Measurements from ENCODE around the gene KRTAP10-12. TPM values are rescaled to one million over a fixed set of nuclear protein-coding genes. Genes with fewer than 3 reads are reported as not detected.

KRTAP10-12 gene
- total RNA-seq, 2 experiments from 2014 or later: not detected

GRCh38 chr21:44695184-44695583 is 1.8 kb upstream of the KRTAP10-12 start:
- Mint-ChIP-seq H3K27ac (no peak overlapping the region), H3K4me3 (no peak overlapping the region), H3K9me3 (peaks cover 11% of the 10 kb centered on the region), H3K27me3 (peaks cover 26% of the 10 kb centered on the region), H3K36me3 (ENCODE audit: low read depth) (no peaks in the 10 kb centered on the region), H3K4me1 (ENCODE audit: low read depth) (peaks cover 18% of the 10 kb centered on the region)
- DNase-seq: no peak
- ATAC-seq: no peak
- ChIA-PET CTCF (no interaction called here), POLR2A (no interaction called here)
- intact Hi-C loops (cut with micrococcal nuclease): no loop called here
- TF ChIP-seq CTCF (IDR thresholded peaks at IDR 0.05): no peak

DNA sequence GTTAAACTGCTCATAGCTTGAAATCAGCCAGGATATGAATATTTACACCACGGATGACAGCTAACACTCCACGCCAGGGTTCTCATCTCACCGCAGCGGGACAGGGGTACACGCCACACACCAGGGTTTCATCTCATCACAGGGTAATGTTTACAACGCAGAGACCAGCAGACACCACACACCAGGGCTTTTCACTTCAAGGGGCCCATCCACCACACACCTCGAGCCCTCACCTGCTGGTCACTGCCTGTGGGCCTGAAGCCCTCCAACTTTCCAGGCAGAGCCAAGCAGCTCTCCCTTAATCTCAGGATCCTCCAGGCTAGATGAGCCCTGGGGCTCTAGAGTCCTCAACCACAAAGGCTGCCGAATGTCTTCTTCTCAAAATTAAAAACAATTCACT is 1.3 kb upstream of the KRTAP10-12 start:
- H3K9me3 Mint-ChIP-seq: peaks cover 11% of the 10 kb centered on the region
- H3K4me1 Mint-ChIP-seq (ENCODE audit: low read depth): peaks cover 18% of the 10 kb centered on the region
- POLR2A ChIA-PET: no interaction called here
- ATAC-seq (no peak), DNase-seq (no peak)
- H3K4me3 Mint-ChIP-seq: no peak overlapping the region
- H3K27me3 Mint-ChIP-seq: peaks cover 27% of the 10 kb centered on the region
- no peaks in the 10 kb centered on the region for H3K36me3 Mint-ChIP-seq (ENCODE audit: low read depth)
- intact Hi-C loops (cut with micrococcal nuclease): no loop called here
- no peak for TF ChIP-seq CTCF (IDR thresholded peaks at IDR 0.05)
- CTCF ChIA-PET: no interaction called here
- no peak overlapping the region for H3K27ac Mint-ChIP-seq

GRCh38 chr21:44696572-44696971 is 400 bp upstream of the KRTAP10-12 start:
- POLR2A ChIA-PET: no interaction called here
- CTCF ChIA-PET: interaction anchor here (1.0 to 1.4 kb wide), 2 partner anchors 12 to 97 kb away, joined by 3 to 4 read pairs; no protein-coding TSS in a partner anchor
- ATAC-seq (no peak), DNase-seq (no peak)
- Mint-ChIP-seq H3K27me3 (peaks cover 32% of the 10 kb centered on the region), H3K36me3 (ENCODE audit: low read depth) (no peaks in the 10 kb centered on the region), H3K9me3 (peaks cover 11% of the 10 kb centered on the region), H3K4me3 (no peak overlapping the region), H3K27ac (no peak overlapping the region), H3K4me1 (ENCODE audit: low read depth) (peaks cover 12% of the 10 kb centered on the region)
- intact Hi-C loops (cut with micrococcal nuclease): no loop called here
- TF ChIP-seq CTCF (IDR thresholded peaks at IDR 0.05): no peak

GRCh38 chr21:44697811-44698734 is 1.1 kb downstream of the KRTAP10-12 start:
- no peaks in the 10 kb centered on the region for H3K36me3 Mint-ChIP-seq (ENCODE audit: low read depth)
- ChIA-PET POLR2A (no interaction called here), CTCF (no interaction called here)
- TF ChIP-seq CTCF (IDR thresholded peaks at IDR 0.05): no peak
- intact Hi-C loops (cut with micrococcal nuclease): no loop called here
- peaks cover 4% of the 10 kb centered on the region for H3K9me3 Mint-ChIP-seq
- H3K27ac Mint-ChIP-seq: no peak overlapping the region
- no peak overlapping the region for H3K4me3 Mint-ChIP-seq
- H3K27me3 Mint-ChIP-seq: peaks cover 45% of the 10 kb centered on the region
- ATAC-seq (no peak), DNase-seq (no peak)
- peaks cover 7% of the 10 kb centered on the region for H3K4me1 Mint-ChIP-seq (ENCODE audit: low read depth)

- ChIA-PET CTCF (interaction anchor here (1.0 kb wide), 1 partner anchor 189 kb away, joined by 3 read pairs; no protein-coding TSS in a partner anchor), POLR2A (no interaction called here)
- intact Hi-C loops (cut with micrococcal nuclease): no loop called here
- no peaks in the 10 kb centered on the region for H3K9me3 Mint-ChIP-seq
- DNase-seq: no peak
- TF ChIP-seq CTCF (IDR thresholded peaks at IDR 0.05): no peak
- no peak overlapping the region for H3K27ac Mint-ChIP-seq
- H3K27me3 Mint-ChIP-seq: peaks cover 52% of the 10 kb centered on the region
- peaks cover 2% of the 10 kb centered on the region for H3K4me1 Mint-ChIP-seq (ENCODE audit: low read depth)
- H3K36me3 Mint-ChIP-seq (ENCODE audit: low read depth): no peaks in the 10 kb centered on the region
- no peak for ATAC-seq
- no peak overlapping the region for H3K4me3 Mint-ChIP-seq
These were observed 2.6 kb downstream of the KRTAP10-12 start for GRCh38 chr21:44699502-44700001.

Data from activated CD8-positive, alpha-beta T cell treated with anti-CD3 and anti-CD28 coated beads for 36 hours (primary cell).